Upper lobe of left lung (tissue), 4 donors: ENCODE measurements around the gene ZFP36L2.

ENCODE experiments used
- EP300 ChIP-seq, 4 donors: sonication (generic); formaldehyde crosslinking; IDR thresholded peaks; one replicate each; pipeline ENCODE4 v1.5.1; 2017; ENCODE audit warnings: antibody characterized with exemption in 4 of 4, control low read depth in 2 of 4
- POLR2A ChIP-seq, 4 donors: fragments of 450-650 bp; IDR thresholded peaks; one replicate each; pipeline ENCODE4 v1.5.1; 2016 to 2017; ENCODE audit warnings: antibody characterized with exemption in 4 of 4, mild to moderate bottlenecking in 2 of 4
- TF ChIP-seq, protein P1 (sequence below), 6 experiments: fragments of 450-650 bp in 4 of 6; fragments of 200-600 bp in 2 of 6; sonication (generic) in 2 of 6; IDR thresholded peaks; one replicate each; pipeline ENCODE4 v1.5.1; 2016 to 2019; ENCODE audit warnings: antibody characterized with exemption in 6 of 6

- TF ChIP-seq, protein P1, sequence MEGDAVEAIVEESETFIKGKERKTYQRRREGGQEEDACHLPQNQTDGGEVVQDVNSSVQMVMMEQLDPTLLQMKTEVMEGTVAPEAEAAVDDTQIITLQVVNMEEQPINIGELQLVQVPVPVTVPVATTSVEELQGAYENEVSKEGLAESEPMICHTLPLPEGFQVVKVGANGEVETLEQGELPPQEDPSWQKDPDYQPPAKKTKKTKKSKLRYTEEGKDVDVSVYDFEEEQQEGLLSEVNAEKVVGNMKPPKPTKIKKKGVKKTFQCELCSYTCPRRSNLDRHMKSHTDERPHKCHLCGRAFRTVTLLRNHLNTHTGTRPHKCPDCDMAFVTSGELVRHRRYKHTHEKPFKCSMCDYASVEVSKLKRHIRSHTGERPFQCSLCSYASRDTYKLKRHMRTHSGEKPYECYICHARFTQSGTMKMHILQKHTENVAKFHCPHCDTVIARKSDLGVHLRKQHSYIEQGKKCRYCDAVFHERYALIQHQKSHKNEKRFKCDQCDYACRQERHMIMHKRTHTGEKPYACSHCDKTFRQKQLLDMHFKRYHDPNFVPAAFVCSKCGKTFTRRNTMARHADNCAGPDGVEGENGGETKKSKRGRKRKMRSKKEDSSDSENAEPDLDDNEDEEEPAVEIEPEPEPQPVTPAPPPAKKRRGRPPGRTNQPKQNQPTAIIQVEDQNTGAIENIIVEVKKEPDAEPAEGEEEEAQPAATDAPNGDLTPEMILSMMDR (IDR thresholded peaks at IDR 0.05), result peak in 1 of 6 experiments; percentile 66
- TF ChIP-seq POLR2A (IDR thresholded peaks at IDR 0.05), result no peak
- no peak for TF ChIP-seq EP300 (IDR thresholded peaks at IDR 0.05)
These were observed 1.4 kb upstream of the ZFP36L2 start for GRCh38 chr2:43227830-43228281.
